Heart right ventricle (tissue), 16 donors: ENCODE data around the gene TYK2. TPM values are rescaled to one million over a fixed set of nuclear protein-coding genes. Genes with fewer than 3 reads are reported as not detected.

ENCODE experiments used
- ATAC-seq, 8 donors: fragments of 200-7000 bp; cut with Tn5 transposase; one replicate each; pipeline ENCODE4 v1.9.1; 2020; ENCODE audit warnings: mild to moderate bottlenecking in 8 of 8, moderate library complexity in 8 of 8, moderate number of reproducible peaks in 1 of 8
- DNase-seq, 2 donors: peaks; one replicate each; pipeline ENCODE4 v3.0.0-alpha.2; 2020
- H3K27ac ChIP-seq, 10 donors: fragments of 200-600 bp; sonication (generic) in 2 of 10; one replicate each; pipeline versions ENCODE4 v1.5.0 to v1.8.0; 2020 to 2022; ENCODE audit warnings: mild to moderate bottlenecking in 3 of 10
- H3K27me3 ChIP-seq, 7 donors: fragments of 200-600 bp; one replicate each; pipeline ENCODE4 v1.8.0; 2021 to 2022; ENCODE audit warnings: mild to moderate bottlenecking in 2 of 7
- H3K36me3 ChIP-seq, 9 donors: fragments of 200-600 bp; sonication (generic) in 1 of 9; one replicate each; pipeline versions ENCODE4 v1.5.0 to v1.8.0; 2020 to 2022; ENCODE audit warnings: mild to moderate bottlenecking in 2 of 9
- H3K4me1 ChIP-seq, 9 donors: fragments of 200-600 bp; sonication (generic) in 1 of 9; one replicate each; pipeline versions ENCODE4 v1.5.0 to v1.8.0; 2020 to 2022; ENCODE audit warnings: mild to moderate bottlenecking in 4 of 9
- H3K4me3 ChIP-seq, 10 donors: fragments of 200-600 bp; sonication (generic) in 2 of 10; one replicate each; pipeline versions ENCODE4 v1.5.0 to v1.8.0; 2020 to 2022; ENCODE audit warnings: mild to moderate bottlenecking in 7 of 10, moderate library complexity in 2 of 10
- H3K9me3 ChIP-seq, 11 donors: fragments of 200-600 bp in 10 of 11; sonication (generic) in 2 of 11; one replicate each; pipeline versions ENCODE4 v1.5.0 to v1.8.0; 2013 to 2022; ENCODE audit warnings: mild to moderate bottlenecking in 2 of 11, control low read depth in 1 of 11, moderate library complexity in 1 of 11
- CTCF ChIP-seq, 9 donors: fragments of 200-600 bp; sonication (generic) in 2 of 9; IDR thresholded peaks; one replicate each; pipeline versions ENCODE4 v1.5.0 to v1.8.0; 2021 to 2022; ENCODE audit warnings: antibody characterized with exemption in 9 of 9, mild to moderate bottlenecking in 5 of 9, moderate library complexity in 1 of 9
- WGBS, 2 donors: extraction: QIAGEN DNeasy Blood & Tissue Kit; methylation state at CpG; one replicate each; pipeline ENCODE4 v1.1.7; 2013; ENCODE audit warnings: inconsistent platforms in 1 of 2; 5-methylcytosine and 5-hydroxymethylcytosine counted together
- intact Hi-C, 10 donors: fragments of 100-400 bp; cut with DNase I; formaldehyde crosslinking; loops; one replicate each; pipeline versions ENCODE4 v1.11.1 to v1.14.2; 2022
- polyA plus RNA-seq, 2 donors: library from polyadenylated mRNA; stranded (reverse); fragments of 200-250 nt; gene quantifications; one replicate each; pipeline ENCODE4 v1.2.3, GENCODE V29; 2013
- total RNA-seq, 10 donors: library from RNA; stranded (reverse); fragmentation: NEBNext Ultra II Directional in 3 of 10; extraction: Animal tissue kit (Norgen Biotek cat#: 25700) in 3 of 10; gene quantifications; one replicate each; pipeline versions ENCODE4 v1.2.1 to v1.2.4, GENCODE V29; 2021 to 2023
- donor health status: Arrhythmogenic right ventricular cardiomyopathy.
- donor health status: ischemic (EF 13 %, LVEDD 7.1; RV severe dilation, severe dysfunction).
- donor health status: healthy with polysubstance abuse.
- donor health status: DM: no; HTN: yes; CAD: no.
- donor health status: DM: no; HTN: no; CAD: no.
- donor health status: ischemic (EF 25% LVEDD 6.9; RV normal size, moderate dysfunction).
- donor health status: ischemic (EF 25% LVEDD 5.7; RV mildly dilated, moderate dysfunction).
- donor health status: healthy.
- donor health status: DM: yes; HTN: yes; CAD: no.
- donor health status: Ischemic cardiomyopathy.
- donor health status: ischemic (EF 35%, LVEDD 5.7; RV mildly dilated, moderate dysfunction).
- donor health status: nonischemic (EF 11% LVEDD 7.7; RV severe dilation, severe dysfunction).
- donor health status: DM: yes; HTN: yes; CAD: no.
- donor health status: PGD.
- donor health status: ischemic (EF 29% LVEDD 5.4; RV normal size, mild dysfunction).
- donor health status: nonischemic (EF 23%, LVEDD 6.1; RV moderate dilation, normal function).

TYK2 gene
- total and polyA plus RNA-seq, 12 donors = 37.0 to 182 (median 57.8) TPM

- intact Hi-C loops = loop anchor here in 1 of 10 donors (5.0 kb wide), 1 partner anchor 47 kb away; the partner anchor contains the start of gene ICAM1
- no peaks in the 10 kb centered on the region for H3K9me3 ChIP-seq
- no peak overlapping the region for H3K4me3 ChIP-seq
- peaks cover 4 to 22% (median 17%) of the 10 kb centered on the region in 9 donors for H3K4me1 ChIP-seq
- H3K27ac ChIP-seq = no peak overlapping the region
- no peaks in the 10 kb centered on the region for H3K27me3 ChIP-seq
- WGBS, 2 donors = 91 to 92% methylated on average over 13 of the region's 13 CpGs
- no peak for TF ChIP-seq CTCF (IDR thresholded peaks at IDR 0.05)
- peaks cover 0 to 84% (median 60%) of the 10 kb centered on the region in 9 donors for H3K36me3 ChIP-seq
- DNase-seq (no peak), ATAC-seq (no peak)
Measured at GRCh38 chr19:10318807-10319682, 61.3 kb downstream of the TYK2 start.

DNA sequence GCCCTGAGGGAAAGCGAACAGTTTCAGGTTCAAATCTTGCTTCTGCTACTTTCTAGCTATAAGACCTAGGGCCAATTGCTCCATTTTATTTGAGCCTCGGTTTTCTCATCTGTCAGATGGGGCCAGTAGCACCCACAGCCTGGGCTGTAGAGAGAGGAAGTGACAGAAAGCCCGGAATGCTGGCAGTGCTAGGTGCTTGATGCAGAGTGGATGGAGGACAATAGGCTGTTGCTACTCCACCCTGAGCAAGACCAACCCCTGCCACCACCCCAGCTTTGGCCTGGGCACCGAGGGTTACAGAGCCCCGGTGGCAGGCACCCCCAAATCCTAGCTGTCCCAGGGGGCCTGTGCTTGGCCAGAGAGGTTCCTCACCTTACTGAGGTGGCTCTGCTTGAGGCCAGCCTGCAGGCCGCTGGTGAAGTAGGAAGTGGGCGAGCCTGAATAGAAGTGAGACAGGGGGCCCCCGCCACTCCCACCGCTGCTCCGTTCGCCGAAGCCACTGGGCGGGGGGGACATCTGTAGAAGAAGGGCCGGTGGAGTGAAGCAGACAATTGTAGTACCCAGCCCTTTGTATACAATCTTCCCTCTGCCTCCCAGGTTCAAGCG is 62.4 kb downstream of the TYK2 start:
- peaks cover 4 to 22% (median 17%) of the 10 kb centered on the region in 9 donors for H3K4me1 ChIP-seq
- ATAC-seq (no peak), DNase-seq (no peak)
- no peaks in the 10 kb centered on the region for H3K27me3 ChIP-seq
- intact Hi-C loops = loop anchor here in 1 of 10 donors (5.0 kb wide), 1 partner anchor 46 kb away; the partner anchor contains the start of gene ICAM1
- H3K9me3 ChIP-seq = no peaks in the 10 kb centered on the region
- H3K36me3 ChIP-seq = peaks cover 0 to 79% (median 49%) of the 10 kb centered on the region in 9 donors
- no peak overlapping the region for H3K4me3 ChIP-seq
- WGBS, 2 donors = 92 to 95% methylated on average over 15 of the region's 15 CpGs
- no peak overlapping the region for H3K27ac ChIP-seq
- no peak for TF ChIP-seq CTCF (IDR thresholded peaks at IDR 0.05)

GRCh38 chr19:10317045-10317856 is 63.1 kb downstream of the TYK2 start:
- ATAC-seq = no peak
- Histone ChIP-seq H3K4me3 (no peak overlapping the region), H3K27ac (no peak overlapping the region), H3K36me3 (peaks cover 0 to 75% (median 42%) of the 10 kb centered on the region in 9 donors), H3K9me3 (no peaks in the 10 kb centered on the region), H3K27me3 (no peaks in the 10 kb centered on the region), H3K4me1 (peaks cover 4 to 22% (median 17%) of the 10 kb centered on the region in 9 donors)
- WGBS, 2 donors = 85% methylated on average over 28 to 29 of the region's 29 CpGs
- intact Hi-C loops = loop anchor here in 1 of 10 donors (5.0 kb wide), 1 partner anchor 45 kb away; the partner anchor contains the start of gene ICAM1
- no peak for DNase-seq
- TF ChIP-seq CTCF (IDR thresholded peaks at IDR 0.05) = no peak
